Astrocyte (in vitro differentiated cells and primary cell): Measurements from ENCODE around the gene KCNH2.

Experiments used
- CTCF ChIP-seq: IDR thresholded peaks from 2 replicates; pipeline ENCODE4 v1.5.1; 2011; ENCODE audit warnings: low read depth, mild to moderate bottlenecking, inconsistent platforms, low read length, moderate library complexity; ENCODE audit not compliant: insufficient read depth
- EZH2 ChIP-seq: IDR thresholded peaks from 2 replicates; pipeline ENCODE4 v1.6.1; 2012; ENCODE audit warnings: mild to moderate bottlenecking, low read length, inconsistent platforms; ENCODE audit not compliant: insufficient read depth

DNA sequence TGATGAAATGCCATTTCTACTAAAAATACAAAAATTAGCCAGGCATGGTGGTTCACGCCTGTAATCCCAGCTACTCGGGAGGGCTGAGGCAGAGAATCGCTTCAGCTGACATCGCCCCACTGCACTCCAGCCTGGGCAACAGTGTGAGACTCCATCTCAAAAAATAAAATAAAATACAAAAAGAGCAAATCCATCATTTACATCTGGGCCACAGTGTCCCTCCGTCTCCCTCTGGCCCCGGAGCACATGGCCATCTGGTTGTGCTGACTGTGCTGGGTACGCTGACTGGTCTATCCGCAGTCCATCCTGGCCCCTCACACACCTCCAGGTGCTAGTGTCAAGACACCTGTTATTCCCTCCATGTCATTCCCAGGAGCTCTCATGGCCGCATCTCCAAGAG, 42.1 kb downstream of the KCNH2 start:
- TF ChIP-seq CTCF = no peak
- no peak for TF ChIP-seq EZH2
